Activated CD8-positive, alpha-beta T cell treated with anti-CD3 and anti-CD28 coated beads, Interleukin-2, amount 10 ng/mL, durations not matched to agents 7 days and 5 days (primary cell): Measurements from ENCODE around the gene RASGRP3. TPM values are rescaled to one million over a fixed set of nuclear protein-coding genes. Genes with fewer than 3 reads are reported as not detected.

ENCODE experiments used
- ATAC-seq: fragments of 150-1000 bp; cut with Tn5 transposase; one replicate; pipeline ENCODE4 v1.10.0; 2021; ENCODE audit warnings: moderate library complexity
- CTCF ChIA-PET: fragments of 350-600 bp; sonication (Branson Sonifier 250); formaldehyde crosslinking; loops from one replicate; lab custom pipeline; 2021; ENCODE audit warnings: antibody characterized with exemption; lab: Charles Lee
- POLR2A ChIA-PET: fragments of 350-600 bp; sonication (Branson Sonifier 250); formaldehyde crosslinking; loops from one replicate; lab custom pipeline; 2021; ENCODE audit warnings: antibody characterized with exemption; lab: Charles Lee
- DNase-seq: peaks from one replicate; pipeline ENCODE4 v3.0.0-alpha.2; 2020
- H3K27ac Mint-ChIP-seq: one replicate; pipeline ENCODE4 v1.8.0; 2021; ENCODE audit warnings: mild to moderate bottlenecking, mixed read lengths
- H3K27me3 Mint-ChIP-seq: one replicate; pipeline ENCODE4 v1.8.0; 2021; ENCODE audit warnings: low read depth, mixed read lengths
- H3K36me3 Mint-ChIP-seq: one replicate; pipeline ENCODE4 v1.8.0; 2021; ENCODE audit warnings: low read depth, mixed read lengths
- H3K4me1 Mint-ChIP-seq: one replicate; pipeline ENCODE4 v1.8.0; 2021; ENCODE audit warnings: low read depth, mixed read lengths
- H3K4me3 Mint-ChIP-seq: one replicate; pipeline ENCODE4 v1.8.0; 2021; ENCODE audit warnings: mild to moderate bottlenecking, mixed read lengths
- H3K9me3 Mint-ChIP-seq: one replicate; pipeline ENCODE4 v1.8.0; 2022; ENCODE audit warnings: mixed read lengths; ENCODE audit not compliant: insufficient read depth
- total RNA-seq, 2 experiments: library from RNA; stranded (reverse); gene quantifications; one replicate each; pipeline ENCODE4 v1.2.3, GENCODE V29; 2021

Gene RASGRP3
- total RNA-seq, 2 experiments from 2014 or later: 3.7 to 4.0 TPM

- DNase-seq (no peak), ATAC-seq (no peak)
- H3K4me3 Mint-ChIP-seq: no peak overlapping the region
- ChIA-PET POLR2A (no interaction called here), CTCF (interaction anchor here (1.1 kb wide), 1 partner anchor 8 kb away, joined by 3 read pairs; no protein-coding TSS in a partner anchor)
- H3K27ac Mint-ChIP-seq: no peak overlapping the region
- no peaks in the 10 kb centered on the region for H3K9me3 Mint-ChIP-seq
- no peaks in the 10 kb centered on the region for H3K36me3 Mint-ChIP-seq
- no peaks in the 10 kb centered on the region for H3K27me3 Mint-ChIP-seq
- no peaks in the 10 kb centered on the region for H3K4me1 Mint-ChIP-seq
Measured at GRCh38 chr2:33607905-33608304, 131.5 kb downstream of the RASGRP3 start.

- Mint-ChIP-seq H3K36me3 (no peaks in the 10 kb centered on the region), H3K27me3 (no peaks in the 10 kb centered on the region), H3K9me3 (peaks cover 30% of the 10 kb centered on the region), H3K4me1 (no peaks in the 10 kb centered on the region), H3K4me3 (no peak overlapping the region), H3K27ac (no peak overlapping the region)
- POLR2A ChIA-PET: no interaction called here
- CTCF ChIA-PET: no interaction called here
- no peak for DNase-seq
- no peak for ATAC-seq
Measured at GRCh38 chr2:33614190-33614589, 137.7 kb downstream of the RASGRP3 start.

Other genes starting within 250 kb of the RASGRP3 start
- 10 to 100 TPM; 33.4 to 33.9 TPM for gene FAM98A, start 122.7 kb downstream of the RASGRP3 start, total RNA-seq